Measurements from ENCODE around the gene MYO15A.

MYO15A gene

GRCh38 chr17:18087610-18088491, 20.7 kb upstream of the MYO15A start, which contains the start of gene DRG2:
Gene DRG2, plus strand, starts transcription at chr17:18087948. Its CDS starts 76 bp downstream, at chr17:18088024.
- H3K4me1 Mint-ChIP-seq = peaks cover 19% of the 10 kb centered on the region
- DNase-seq (ENCODE audit: low spot score in 2 of 2) = peak; percentile 91 to 97
- no peaks in the 10 kb centered on the region for H3K9me3 Mint-ChIP-seq
- peak within 1 kb of the TSS; percentile 94 for H3K27ac Mint-ChIP-seq
- ATAC-seq (ENCODE audit: low read depth) = peak; percentile 95
- peak within 1 kb of the TSS; percentile 100 for H3K4me3 Mint-ChIP-seq
- H3K27me3 Mint-ChIP-seq = no peaks in the 10 kb centered on the region
- H3K36me3 Mint-ChIP-seq = peaks cover 3% of the 10 kb centered on the region

- peaks cover 10% of the 10 kb centered on the region for H3K36me3 Mint-ChIP-seq
- H3K4me1 Mint-ChIP-seq = peaks cover 23% of the 10 kb centered on the region
- no peak for DNase-seq (ENCODE audit: low spot score in 2 of 2)
- no peaks in the 10 kb centered on the region for H3K27me3 Mint-ChIP-seq
- H3K9me3 Mint-ChIP-seq = no peaks in the 10 kb centered on the region
- peak overlapping the region; percentile 13 for H3K4me3 Mint-ChIP-seq
- H3K27ac Mint-ChIP-seq = peak overlapping the region; percentile 64
- no peak for ATAC-seq (ENCODE audit: low read depth)
Measured at GRCh38 chr17:18089613-18090012, 18.9 kb upstream of the MYO15A start.

DNA sequence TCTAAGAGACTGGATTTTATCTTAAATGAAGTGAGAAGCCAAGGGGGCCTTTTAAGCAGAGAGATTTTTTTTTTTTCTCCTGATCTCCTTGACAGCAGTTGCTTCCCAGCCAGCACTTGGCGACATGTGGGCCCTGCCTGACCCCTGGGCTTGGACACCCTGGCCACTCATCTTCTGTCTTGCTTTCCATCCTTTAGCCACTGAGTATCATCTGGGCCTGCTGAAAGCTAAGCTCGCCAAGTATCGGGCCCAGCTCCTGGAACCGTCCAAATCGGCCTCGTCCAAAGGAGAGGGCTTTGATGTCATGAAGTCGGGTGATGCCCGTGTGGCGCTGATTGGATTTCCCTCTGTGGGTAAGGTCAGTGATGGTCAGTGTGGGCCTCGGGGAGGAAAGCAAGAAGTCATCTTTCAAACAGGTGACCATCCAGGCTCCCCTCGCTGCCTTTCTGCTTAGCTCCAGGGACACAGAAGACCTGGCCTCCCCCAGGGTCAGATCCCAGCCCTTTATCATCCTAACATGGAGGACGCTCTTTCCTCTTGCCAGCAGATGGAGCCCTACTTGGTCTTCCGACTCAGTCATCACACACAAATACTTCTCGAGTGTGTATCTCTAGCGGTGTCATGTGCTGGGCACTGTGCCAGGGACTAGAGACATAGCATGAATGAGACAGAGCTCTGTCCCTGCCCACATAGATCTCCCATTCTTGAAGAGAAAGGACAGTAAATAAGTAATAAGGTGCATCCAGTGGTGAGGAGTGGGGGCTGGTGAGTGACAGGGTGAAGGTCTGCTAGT, 14.7 kb upstream of the MYO15A start:
- no peak for DNase-seq (ENCODE audit: low spot score in 2 of 2)
- H3K9me3 Mint-ChIP-seq = no peaks in the 10 kb centered on the region
- no peaks in the 10 kb centered on the region for H3K27me3 Mint-ChIP-seq
- peaks cover 17% of the 10 kb centered on the region for H3K36me3 Mint-ChIP-seq
- no peak overlapping the region for H3K27ac Mint-ChIP-seq
- H3K4me1 Mint-ChIP-seq = peaks cover 15% of the 10 kb centered on the region
- H3K4me3 Mint-ChIP-seq = no peak overlapping the region
- ATAC-seq (ENCODE audit: low read depth) = no peak

DNA sequence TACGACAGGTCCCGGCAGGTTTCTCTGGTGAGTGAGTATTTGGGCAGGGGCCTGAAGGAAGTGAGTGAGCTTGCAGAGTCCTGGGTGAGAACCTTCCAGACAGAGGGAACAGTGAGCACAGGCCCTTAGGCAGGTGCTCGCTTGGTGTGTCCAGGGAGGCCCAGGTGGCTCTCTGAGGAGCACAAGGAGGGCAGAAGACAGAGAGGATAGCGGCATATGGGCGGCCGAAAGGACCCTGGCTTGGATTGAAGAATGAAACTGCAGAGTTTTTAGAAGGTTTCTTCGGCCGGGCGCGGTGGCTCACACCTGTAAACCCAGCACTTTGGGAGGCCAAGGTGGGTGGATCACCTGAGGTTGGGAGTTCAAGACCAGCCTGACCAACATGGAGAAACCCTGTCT, 14.1 kb upstream of the MYO15A start:
- ATAC-seq (ENCODE audit: low read depth) (no peak), DNase-seq (ENCODE audit: low spot score in 2 of 2) (no peak)
- Mint-ChIP-seq H3K27ac (no peak overlapping the region), H3K4me1 (peaks cover 11% of the 10 kb centered on the region), H3K27me3 (no peaks in the 10 kb centered on the region), H3K9me3 (no peaks in the 10 kb centered on the region), H3K36me3 (peaks cover 17% of the 10 kb centered on the region), H3K4me3 (no peak overlapping the region)

- no peaks in the 10 kb centered on the region for H3K9me3 Mint-ChIP-seq
Measured at GRCh38 chr17:18099516-18099915, 9.0 kb upstream of the MYO15A start.

DNA sequence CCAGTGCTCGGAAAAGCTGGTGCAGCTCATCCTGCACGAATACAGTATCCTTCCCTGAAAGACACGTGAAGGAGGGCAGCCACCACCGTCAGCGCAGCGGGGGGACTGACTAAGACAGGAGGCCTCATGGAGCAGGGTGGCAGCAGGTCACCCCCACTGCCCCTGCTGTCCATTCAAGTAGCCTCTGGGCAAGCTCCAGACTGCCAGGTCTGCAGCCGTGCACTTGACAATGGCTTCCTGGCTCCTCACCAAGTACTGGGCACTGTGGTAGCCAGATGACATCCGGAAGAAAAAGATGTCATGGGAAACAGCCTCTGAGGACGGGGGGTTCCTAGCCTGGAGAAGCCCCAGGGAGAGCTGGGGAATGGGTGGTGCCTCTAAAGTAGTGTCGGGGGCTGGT, 7.9 kb upstream of the MYO15A start:
- peaks cover 16% of the 10 kb centered on the region for H3K4me1 Mint-ChIP-seq
- no peaks in the 10 kb centered on the region for H3K9me3 Mint-ChIP-seq
- H3K27ac Mint-ChIP-seq = no peak overlapping the region
- DNase-seq (ENCODE audit: low spot score in 2 of 2) (no peak), ATAC-seq (ENCODE audit: low read depth) (no peak)
- H3K4me3 Mint-ChIP-seq = no peak overlapping the region
- no peaks in the 10 kb centered on the region for H3K27me3 Mint-ChIP-seq
- H3K36me3 Mint-ChIP-seq = peaks cover 9% of the 10 kb centered on the region

More at GRCh38 chr17:18099516-18099915, 9.0 kb upstream of the MYO15A start:
- H3K36me3 Mint-ChIP-seq = peaks cover 9% of the 10 kb centered on the region
- no peak overlapping the region for H3K4me3 Mint-ChIP-seq
- DNase-seq (ENCODE audit: low spot score in 2 of 2) (no peak), ATAC-seq (ENCODE audit: low read depth) (no peak)
- H3K27me3 Mint-ChIP-seq = no peaks in the 10 kb centered on the region
- H3K4me1 Mint-ChIP-seq = peaks cover 16% of the 10 kb centered on the region
- no peak overlapping the region for H3K27ac Mint-ChIP-seq

- DNase-seq (ENCODE audit: low spot score in 2 of 2) = no peak
- H3K27me3 Mint-ChIP-seq = no peaks in the 10 kb centered on the region
- peaks cover 3% of the 10 kb centered on the region for H3K36me3 Mint-ChIP-seq
- no peak overlapping the region for H3K27ac Mint-ChIP-seq
- peaks cover 14% of the 10 kb centered on the region for H3K4me1 Mint-ChIP-seq
- no peak overlapping the region for H3K4me3 Mint-ChIP-seq
- no peaks in the 10 kb centered on the region for H3K9me3 Mint-ChIP-seq
- ATAC-seq (ENCODE audit: low read depth) = no peak
Measured at GRCh38 chr17:18101828-18102227, 6.7 kb upstream of the MYO15A start.

DNA sequence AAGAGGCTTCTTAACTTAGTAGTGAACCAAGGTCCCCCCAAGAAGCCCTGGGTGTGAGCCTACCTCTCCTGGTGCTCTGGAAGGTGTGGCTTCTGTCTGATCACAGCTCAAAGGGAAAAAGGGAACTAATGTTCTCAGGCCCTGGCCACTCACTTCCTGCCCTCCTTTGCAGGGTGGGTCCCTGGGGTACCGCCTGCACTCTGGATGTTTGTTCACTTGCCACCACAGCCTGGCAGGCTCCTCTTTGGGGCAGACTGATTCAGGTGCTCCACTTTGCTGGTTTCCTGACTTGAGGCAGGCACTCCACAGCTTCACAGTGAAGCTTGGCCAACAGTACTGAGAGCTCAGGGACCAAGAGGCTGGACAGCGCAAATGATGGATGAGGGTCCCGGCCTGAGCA, 5.9 kb upstream of the MYO15A start:
- Mint-ChIP-seq H3K4me1 (peaks cover 15% of the 10 kb centered on the region), H3K27me3 (no peaks in the 10 kb centered on the region), H3K9me3 (no peaks in the 10 kb centered on the region), H3K27ac (peak overlapping the region; percentile 78), H3K4me3 (no peak overlapping the region), H3K36me3 (peaks cover 7% of the 10 kb centered on the region)
- ATAC-seq (ENCODE audit: low read depth) (peak; percentile 95), DNase-seq (ENCODE audit: low spot score in 2 of 2) (peak in 1 of 2 donors; percentile 21)

- Mint-ChIP-seq H3K27me3 (no peaks in the 10 kb centered on the region), H3K4me3 (no peak overlapping the region), H3K4me1 (peaks cover 15% of the 10 kb centered on the region), H3K9me3 (no peaks in the 10 kb centered on the region), H3K27ac (no peak overlapping the region), H3K36me3 (peaks cover 5% of the 10 kb centered on the region)
- ATAC-seq (ENCODE audit: low read depth) = no peak
- no peak for DNase-seq (ENCODE audit: low spot score in 2 of 2)
Measured at GRCh38 chr17:18105027-18105426, 3.5 kb upstream of the MYO15A start.

DNA sequence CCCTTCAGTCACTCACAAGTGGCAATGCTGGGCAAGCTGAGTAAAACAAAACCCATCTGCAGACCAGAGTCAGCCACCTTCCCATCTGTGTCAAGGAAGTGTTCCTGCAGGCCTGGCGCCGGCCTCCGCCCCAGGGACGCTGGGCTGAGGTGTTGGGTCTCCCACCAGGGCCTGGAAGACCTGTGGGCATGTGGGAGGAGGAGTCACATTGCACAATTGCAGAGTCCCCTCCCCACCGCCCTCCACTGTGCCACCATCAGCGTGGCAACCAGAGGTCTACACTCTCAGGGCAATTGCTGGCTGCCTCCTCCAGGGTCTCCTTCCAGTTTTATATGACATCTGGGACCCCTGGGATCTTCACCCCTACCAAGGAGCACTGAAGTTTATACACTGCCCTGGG, 3.0 kb upstream of the MYO15A start:
- no peak for ATAC-seq (ENCODE audit: low read depth)
- H3K27me3 Mint-ChIP-seq = no peaks in the 10 kb centered on the region
- peak overlapping the region; percentile 11 for H3K27ac Mint-ChIP-seq
- H3K9me3 Mint-ChIP-seq = no peaks in the 10 kb centered on the region
- H3K36me3 Mint-ChIP-seq = peaks cover 5% of the 10 kb centered on the region
- H3K4me3 Mint-ChIP-seq = no peak overlapping the region
- DNase-seq (ENCODE audit: low spot score in 2 of 2) = no peak
- peaks cover 15% of the 10 kb centered on the region for H3K4me1 Mint-ChIP-seq

GRCh38 chr17:18106211-18106610, 2.3 kb upstream of the MYO15A start:
- Mint-ChIP-seq H3K4me3 (no peak overlapping the region), H3K4me1 (peaks cover 15% of the 10 kb centered on the region), H3K27me3 (no peaks in the 10 kb centered on the region), H3K27ac (peak overlapping the region; percentile 11), H3K36me3 (peaks cover 5% of the 10 kb centered on the region), H3K9me3 (no peaks in the 10 kb centered on the region)
- DNase-seq (ENCODE audit: low spot score in 2 of 2) = no peak
- ATAC-seq (ENCODE audit: low read depth) = no peak

DNA sequence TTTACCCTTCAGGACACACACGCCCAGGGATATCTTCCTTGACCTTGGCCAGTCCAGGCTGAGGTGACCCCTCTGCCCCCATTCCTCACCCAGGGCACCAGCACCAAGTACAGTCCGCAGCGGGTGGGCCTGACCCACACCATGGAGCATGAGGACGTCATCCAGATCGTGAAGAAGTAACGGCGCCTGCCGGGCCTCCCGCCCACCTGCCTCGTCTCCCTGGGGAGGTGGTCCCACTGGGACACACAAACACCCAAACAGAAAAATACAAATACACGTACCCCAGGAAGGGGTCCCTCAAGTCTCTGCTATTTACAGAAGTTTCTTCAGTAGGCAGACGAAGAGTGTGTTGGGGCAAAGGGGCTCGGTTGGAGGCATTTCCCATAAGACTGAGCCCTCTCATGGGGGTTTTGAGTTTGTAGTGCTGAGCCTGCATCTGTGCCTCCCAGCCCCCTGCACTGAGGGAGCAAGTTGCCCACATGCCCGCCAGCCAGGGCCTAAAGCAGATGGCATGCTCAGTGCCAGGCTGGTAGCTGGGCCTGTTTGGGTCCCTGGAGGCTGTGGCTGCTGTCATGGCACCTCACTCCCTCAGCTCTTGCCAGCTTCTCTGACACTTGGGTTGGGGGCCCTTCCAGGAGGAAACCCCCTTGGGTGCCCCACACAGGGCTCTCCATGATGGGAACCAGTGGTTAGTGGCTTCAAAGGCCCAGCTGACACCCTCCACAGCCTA, 1.3 kb upstream of the MYO15A start:
- ATAC-seq (ENCODE audit: low read depth) = no peak
- no peak overlapping the region for H3K4me3 Mint-ChIP-seq
- no peaks in the 10 kb centered on the region for H3K27me3 Mint-ChIP-seq
- H3K9me3 Mint-ChIP-seq = no peaks in the 10 kb centered on the region
- H3K36me3 Mint-ChIP-seq = peaks cover 5% of the 10 kb centered on the region
- peaks cover 15% of the 10 kb centered on the region for H3K4me1 Mint-ChIP-seq
- no peak for DNase-seq (ENCODE audit: low spot score in 2 of 2)
- no peak overlapping the region for H3K27ac Mint-ChIP-seq

DNA sequence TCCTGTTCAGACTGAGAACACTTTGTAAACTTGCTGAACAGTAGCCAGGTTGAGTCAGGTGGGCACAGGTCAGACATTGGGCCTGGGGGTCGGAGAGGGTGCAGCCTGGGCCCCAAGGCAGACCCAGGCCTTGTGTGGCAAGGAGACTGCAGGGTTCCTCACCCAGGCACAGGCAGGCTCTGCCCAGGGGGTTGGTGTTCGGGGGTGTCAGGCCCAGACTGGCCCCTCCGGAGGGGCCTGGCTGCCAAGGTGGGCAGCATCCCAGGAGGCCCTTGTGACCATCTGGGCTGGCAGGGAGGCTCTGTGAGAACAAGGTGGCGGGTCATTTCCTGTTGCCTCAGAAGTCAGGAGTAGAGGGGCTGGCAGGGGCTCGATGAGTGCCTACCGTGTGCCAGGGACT, 585 bp upstream of the MYO15A start:
- H3K9me3 Mint-ChIP-seq = no peaks in the 10 kb centered on the region
- DNase-seq (ENCODE audit: low spot score in 2 of 2) (no peak), ATAC-seq (ENCODE audit: low read depth) (no peak)
- H3K4me1 Mint-ChIP-seq = peaks cover 10% of the 10 kb centered on the region
- H3K27me3 Mint-ChIP-seq = no peaks in the 10 kb centered on the region
- H3K36me3 Mint-ChIP-seq = peaks cover 5% of the 10 kb centered on the region
- H3K27ac Mint-ChIP-seq = no peak overlapping the region
- H3K4me3 Mint-ChIP-seq = no peak overlapping the region

Data from memory B cell (primary cell).